HK-2 (cell line): Measurements from ENCODE around the gene NGEF.

ENCODE experiments used
- DNase-seq: peaks from one replicate; pipeline ENCODE4 v3.0.0-alpha.2; 2018; ENCODE audit not compliant: unreplicated experiment

The NGEF gene

DNA sequence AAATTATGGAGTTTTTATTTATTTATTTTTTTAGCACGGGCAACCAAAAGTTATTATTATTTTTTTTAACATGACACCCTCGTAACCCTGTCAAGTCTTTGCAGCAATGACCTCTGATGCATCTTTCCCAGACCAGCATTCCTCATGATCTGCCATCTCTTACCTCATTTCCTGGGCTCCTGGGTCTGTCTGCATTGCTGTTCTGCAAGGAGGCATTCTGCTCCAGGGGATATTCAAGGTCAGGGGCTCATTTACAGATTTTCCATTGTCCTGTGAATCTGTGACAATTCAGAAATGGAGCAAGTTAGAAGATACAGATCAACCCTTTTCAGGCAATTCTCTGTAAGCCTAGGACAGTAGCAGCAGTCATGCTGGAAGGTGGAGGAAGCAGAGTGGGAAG lies 43.0 kb downstream of the NGEF start:
- no peak for DNase-seq

- DNase-seq = no peak
Observed at GRCh38 chr2:232967474-232967873, 45.6 kb downstream of the NGEF start.

GRCh38 chr2:232966122-232966521 lies 46.9 kb downstream of the NGEF start:
- no peak for DNase-seq

DNA sequence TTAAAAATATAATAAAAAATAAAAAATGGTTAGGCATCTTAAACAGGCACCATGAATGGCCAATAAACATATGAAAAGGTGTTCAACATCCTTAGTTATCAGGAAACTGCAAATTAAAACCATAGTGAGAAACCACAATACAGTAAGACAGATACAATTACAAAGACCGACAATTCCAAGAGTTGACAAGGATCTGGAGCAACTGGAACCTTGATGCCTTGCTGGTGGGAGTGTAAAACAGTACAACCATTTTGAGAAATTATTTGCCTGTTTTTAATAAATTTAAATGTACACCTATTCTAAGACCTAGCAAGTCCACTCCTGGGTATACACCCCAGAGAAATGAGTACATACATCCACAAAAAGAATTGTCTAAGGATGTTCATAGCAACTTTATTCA lies 49.1 kb downstream of the NGEF start:
- DNase-seq = no peak

DNA sequence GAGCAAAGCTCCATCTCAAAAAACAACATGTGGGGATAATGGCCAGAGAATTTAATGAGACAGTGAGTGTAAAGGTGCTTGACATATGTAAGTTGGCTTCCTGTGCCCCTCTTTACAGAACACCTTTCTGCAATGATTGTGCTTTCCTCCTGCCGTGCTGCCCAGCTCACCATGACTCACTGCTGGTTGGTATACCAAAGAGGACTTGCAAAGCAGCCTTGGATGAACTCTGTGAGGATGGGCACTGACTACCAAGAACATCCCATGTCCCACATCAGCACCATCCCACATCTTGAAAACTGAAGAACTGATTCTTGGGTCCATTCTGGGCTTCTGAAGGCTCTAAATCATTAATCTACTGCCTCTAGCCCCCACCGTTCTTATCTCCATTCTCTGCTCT lies 52.2 kb downstream of the NGEF start:
- DNase-seq = no peak

DNA sequence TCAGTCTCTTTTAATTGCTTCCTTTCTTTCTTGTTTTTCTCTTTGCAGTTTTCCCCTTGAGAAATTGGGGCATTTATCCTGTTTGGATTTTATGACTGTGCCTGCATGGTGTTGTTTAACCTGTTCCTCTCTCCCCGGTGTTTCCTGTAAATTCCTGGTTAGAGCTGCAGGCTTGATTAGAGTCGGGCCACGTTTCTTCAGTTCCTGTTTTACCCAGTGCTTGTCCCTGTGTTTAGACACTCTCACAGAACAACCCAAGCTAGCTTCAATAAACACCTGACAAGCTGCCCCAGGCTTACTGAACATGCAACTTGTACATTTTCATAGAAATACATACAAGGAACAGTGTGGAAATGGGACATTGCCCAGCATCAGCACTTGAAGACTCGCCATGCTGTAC lies 53.9 kb downstream of the NGEF start:
- DNase-seq = no peak

GRCh38 chr2:232957657-232958090 lies 55.4 kb downstream of the NGEF start:
- DNase-seq = no peak

DNA sequence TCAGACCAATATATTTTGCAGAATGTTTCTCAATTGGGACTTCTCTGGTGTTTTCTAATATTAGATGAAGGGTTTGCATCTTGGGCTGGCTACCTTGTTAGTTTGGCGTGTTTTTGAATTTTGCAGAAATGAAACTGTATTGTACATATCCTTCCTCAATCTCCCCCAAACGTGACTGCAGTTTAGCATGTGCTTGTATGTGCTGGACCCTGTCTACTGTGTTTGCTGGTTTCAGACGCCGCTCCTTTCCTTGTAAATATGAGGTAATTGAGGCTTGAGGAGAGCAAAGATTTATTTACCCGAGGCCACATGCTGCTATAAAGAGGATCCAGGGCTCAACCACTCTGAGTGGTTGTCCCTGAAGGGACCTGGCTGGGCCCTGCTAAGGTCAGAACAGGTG lies 57.2 kb downstream of the NGEF start:
- no peak for DNase-seq

- no peak for DNase-seq
Observed at GRCh38 chr2:232954691-232955090, 58.4 kb downstream of the NGEF start.

- DNase-seq = no peak
Observed at GRCh38 chr2:232951891-232952290, 61.2 kb downstream of the NGEF start.

DNA sequence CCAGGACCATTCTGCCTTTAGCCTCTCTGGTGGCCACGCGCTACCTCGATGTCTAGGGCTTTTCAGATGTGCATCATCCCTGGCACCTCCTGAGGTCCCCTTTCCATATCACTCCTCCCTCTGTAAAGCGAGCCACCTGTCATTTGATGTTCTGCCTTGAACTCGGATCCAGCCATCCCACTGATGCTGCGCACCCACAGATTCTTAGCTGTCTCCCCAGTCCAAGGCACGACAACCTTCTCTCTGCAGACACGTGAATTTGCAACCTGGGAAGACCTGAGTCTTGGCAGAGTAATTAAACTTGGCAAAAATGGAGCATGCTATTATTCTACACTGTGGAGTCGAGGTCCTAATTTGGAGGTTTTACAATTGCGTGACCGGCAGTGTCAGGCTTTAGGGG lies 61.9 kb downstream of the NGEF start:
- DNase-seq = no peak

- no peak for DNase-seq
Observed at GRCh38 chr2:232950751-232951150, 62.3 kb downstream of the NGEF start.

DNA sequence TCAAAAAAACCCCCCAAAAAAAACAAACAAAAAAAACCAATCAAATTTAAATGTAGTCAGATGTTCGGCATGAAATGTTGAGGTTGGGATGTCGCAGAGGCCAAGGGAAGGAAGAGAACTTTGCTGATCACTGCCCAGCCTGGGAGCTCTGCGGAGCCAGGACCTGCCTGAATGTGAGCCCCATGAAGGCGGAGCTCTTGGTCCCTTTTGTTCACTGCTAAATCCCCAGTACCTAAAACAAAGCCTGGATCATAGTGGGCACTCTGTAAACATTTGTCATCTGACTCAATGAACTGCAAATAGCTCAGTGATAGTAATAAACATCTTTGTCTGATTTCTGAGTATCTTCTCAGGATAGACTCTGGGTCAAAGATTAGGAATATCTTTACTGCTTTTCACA lies 64.0 kb downstream of the NGEF start:
- DNase-seq = no peak

GRCh38 chr2:232942831-232943230 lies 70.2 kb downstream of the NGEF start:
- DNase-seq = no peak

DNA sequence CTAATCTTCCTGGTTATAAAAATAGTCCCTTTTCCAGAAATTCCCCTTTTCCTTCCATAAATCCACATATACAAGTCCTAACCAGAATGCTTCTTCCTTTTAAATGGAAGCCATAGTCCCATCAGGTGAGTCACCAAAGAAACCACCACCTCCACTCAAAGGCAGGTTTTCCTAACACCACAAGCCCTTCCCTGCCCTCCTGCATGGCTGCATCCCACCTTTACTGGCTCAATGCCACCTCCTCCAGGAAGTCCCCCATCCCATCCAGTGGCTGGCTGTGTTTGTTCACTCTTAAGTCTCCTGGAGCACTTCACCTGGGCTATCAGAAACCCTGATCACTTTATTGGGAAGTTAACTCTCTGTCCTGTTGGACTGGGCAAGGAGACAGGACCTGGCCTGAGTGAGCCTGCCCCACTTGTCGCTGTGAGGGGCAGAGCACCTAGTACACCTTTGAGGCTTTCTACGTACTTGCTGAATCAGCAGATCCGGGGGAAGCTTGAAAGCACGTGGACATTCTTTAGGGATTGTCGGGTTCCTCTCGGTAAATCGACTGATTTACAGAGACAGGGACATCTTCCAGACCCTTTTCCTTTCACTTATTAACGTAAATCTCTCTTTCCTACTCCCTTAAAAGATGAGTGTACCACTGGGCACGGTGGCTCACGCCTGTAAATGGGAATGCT lies 71.0 kb downstream of the NGEF start:
- DNase-seq = no peak

DNA sequence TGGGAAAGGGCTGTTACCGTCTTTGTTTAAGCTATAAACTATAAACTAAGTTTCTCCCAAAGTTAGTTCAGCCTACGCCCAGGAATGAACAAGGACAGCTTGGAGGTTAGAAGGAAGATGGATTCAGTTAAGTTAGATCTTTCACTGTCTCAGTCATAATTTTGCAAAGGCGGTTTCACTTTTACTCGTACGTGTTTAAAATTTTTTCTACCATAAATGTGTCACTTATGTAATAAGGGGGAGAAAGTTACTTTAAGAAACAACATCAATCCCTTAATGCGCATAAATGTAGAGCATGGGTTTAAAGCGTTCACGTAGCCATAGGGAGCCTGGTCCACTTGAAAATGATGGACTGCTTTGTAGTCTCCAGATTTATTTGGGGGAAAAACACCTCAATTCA lies 71.7 kb downstream of the NGEF start:
- no peak for DNase-seq

DNA sequence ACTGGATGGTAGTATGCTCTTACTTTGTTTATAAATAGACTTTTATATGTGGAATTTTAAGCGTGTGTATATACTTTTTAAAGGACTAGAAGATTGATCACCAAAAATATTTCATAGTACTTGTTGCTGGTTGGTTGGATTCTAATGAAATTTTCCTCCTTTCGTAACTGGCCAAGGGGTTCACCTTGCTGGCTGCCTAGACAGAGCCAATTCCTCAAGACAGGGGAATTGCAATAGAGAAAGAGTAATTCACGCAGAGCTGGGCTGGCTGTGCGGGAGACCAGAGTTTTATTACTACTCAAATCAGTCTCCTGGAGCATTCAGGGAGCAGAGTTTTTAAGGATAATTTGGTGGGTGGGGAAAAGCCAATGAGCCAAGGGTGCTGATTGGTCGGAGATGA lies 72.3 kb downstream of the NGEF start:
- no peak for DNase-seq

GRCh38 chr2:232937278-232937906 lies 75.7 kb downstream of the NGEF start:
- DNase-seq = peak; percentile 64

DNA sequence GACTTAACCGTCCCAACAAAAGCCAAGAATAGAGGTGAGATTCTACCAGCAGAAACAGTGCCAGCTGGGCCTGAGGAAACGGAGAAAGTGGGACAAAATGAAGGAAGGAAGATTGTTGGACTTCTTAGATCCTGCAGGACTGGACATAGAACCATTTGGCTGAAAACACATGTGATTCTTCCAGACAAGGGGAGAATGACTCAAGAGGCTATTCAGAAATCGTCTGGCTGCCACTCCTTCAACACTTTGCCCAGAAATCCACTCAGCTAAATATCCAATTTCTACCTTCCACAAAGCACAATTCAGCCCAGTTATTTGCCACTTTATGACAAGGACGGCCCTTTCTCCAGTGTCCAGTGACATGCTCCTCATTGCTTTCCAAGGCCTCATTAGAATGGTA lies 81.4 kb downstream of the NGEF start:
- no peak for DNase-seq

- no peak for DNase-seq
Observed at GRCh38 chr2:232930059-232930400, 83.0 kb downstream of the NGEF start.

DNA sequence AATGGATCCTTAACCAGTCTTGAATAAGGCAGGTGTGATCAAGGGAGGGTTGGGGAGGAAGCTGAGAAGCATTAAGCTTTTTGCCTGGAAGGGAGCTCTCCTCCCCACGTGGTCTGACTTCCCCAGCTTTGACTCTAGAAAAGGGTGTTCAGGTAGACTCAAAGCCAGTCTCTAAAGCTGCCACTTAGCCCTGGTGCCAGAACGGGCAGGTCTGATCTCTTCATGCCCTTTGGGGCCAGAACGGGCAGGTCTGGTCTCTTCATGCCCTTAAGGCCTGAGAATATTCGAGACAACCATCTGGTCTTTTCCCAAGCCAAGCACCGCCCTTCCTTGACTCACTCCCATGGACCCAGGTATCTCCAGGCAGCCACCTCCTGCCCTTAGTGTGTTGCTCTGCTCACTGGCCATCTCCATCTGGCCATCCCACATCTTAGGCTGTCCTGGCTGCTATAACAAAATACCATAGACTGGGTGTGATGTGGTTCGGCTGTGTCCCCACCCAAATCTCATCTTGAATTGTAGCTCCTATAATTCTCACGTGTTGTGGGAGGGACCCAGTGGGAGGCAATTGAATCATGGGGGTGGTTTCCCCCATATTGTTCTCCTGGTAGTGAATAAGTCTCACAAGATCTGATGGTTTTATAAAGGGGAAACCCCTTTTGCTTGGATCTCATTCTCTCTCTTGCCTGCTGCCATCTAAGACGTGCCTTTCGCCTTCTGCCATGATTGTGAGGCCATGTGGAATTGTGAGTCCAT lies 83.6 kb downstream of the NGEF start:
- no peak for DNase-seq

DNA sequence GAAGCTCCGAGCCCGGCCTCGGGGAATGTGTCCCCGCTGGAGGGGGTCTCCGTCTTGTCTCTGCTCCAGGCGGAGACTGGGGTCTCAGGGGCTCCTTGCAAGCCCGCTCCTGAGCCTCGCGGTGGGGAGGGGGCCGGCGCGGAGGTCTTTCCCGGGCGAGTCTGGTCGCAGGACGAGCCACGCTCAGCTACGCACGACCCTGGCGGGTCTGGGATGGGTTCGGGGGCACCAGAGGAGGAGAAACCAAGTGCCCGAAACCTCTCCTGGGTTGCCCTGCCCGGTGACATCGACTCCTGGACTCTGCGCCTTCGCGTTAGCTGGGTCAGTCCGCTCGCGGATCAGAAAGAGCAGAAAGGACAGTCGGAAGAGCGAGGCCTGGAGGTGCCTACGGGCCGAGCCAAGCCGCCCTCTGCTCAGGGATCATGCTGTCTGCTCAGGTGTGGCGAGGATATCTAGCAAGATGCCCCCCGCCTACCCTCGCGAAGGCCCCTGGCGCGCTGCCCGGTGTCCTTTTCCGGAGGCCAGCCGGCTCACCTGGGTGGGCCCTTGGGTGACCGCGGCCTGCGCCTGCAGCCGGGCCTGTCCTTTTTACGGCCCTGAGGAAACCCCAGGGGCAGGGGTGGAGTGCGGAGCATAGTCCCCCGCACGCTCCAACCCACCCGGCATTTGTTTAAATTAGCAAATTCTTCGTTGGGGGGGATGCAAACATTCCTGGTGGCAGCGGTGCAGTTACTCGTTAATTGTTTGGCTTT lies 84.3 kb downstream of the NGEF start:
- no peak for DNase-seq
